HCT116 (cell line): ENCODE results near the gene DENND5B. TPM values are rescaled to one million over a fixed set of nuclear protein-coding genes. Genes with fewer than 3 reads are reported as not detected.

Source experiments
- ATAC-seq: fragments of 200-7000 bp; cut with Tn5 transposase; 2 replicates; pipeline ENCODE4 v1.9.1; 2020; ENCODE audit warnings: mild to moderate bottlenecking, moderate library complexity
- BruUV-seq: library from RNA; stranded (reverse); fragments of 400-500 nt; replicated peaks from 2 replicates; lab custom pipeline; 2021; lab: Mats Ljungman, UMichigan
- CTCF ChIA-PET: fragments of 300-600 bp; sonication (Branson Sonifier 250); formaldehyde crosslinking; loops from one replicate; lab custom pipeline; 2021; ENCODE audit warnings: antibody characterized with exemption; lab: Charles Lee
- POLR2A ChIA-PET: fragments of 300-600, 350-600 bp; sonication (Branson Sonifier 250); formaldehyde crosslinking; loops from one replicate; lab custom pipeline; 2021; ENCODE audit warnings: antibody characterized with exemption; lab: Charles Lee
- RAD21 ChIA-PET, 2 experiments: fragments of 300-600 bp; sonication (Branson Sonifier 250); formaldehyde crosslinking; loops; one replicate each; lab custom pipeline; 2023; ENCODE audit warnings: low total read pairs in 2 of 2; ENCODE audit not compliant: uncharacterized antibody in 2 of 2, unreplicated experiment in 2 of 2, low non-redundant PET in 1 of 2; lab: Charles Lee
- DNase-seq: peaks from one replicate; pipeline ENCODE4 v3.0.0-alpha.2; 2010; ENCODE audit warnings: low read depth, low spot score
- H2AFZ ChIP-seq: fragments of 200-600 bp; shearing (Covaris generic), sonication (generic); 2 replicates; pipeline ENCODE4 v1.6.1; 2017; ENCODE audit warnings: low read depth, mixed run types, mixed read lengths, antibody characterized with exemption, low read length; ENCODE audit not compliant: poor library complexity, severe bottlenecking
- H3K27ac ChIP-seq: 2 replicates; pipeline ENCODE4 v1.5.1; 2012; ENCODE audit warnings: low read depth, low read length
- H3K27me3 ChIP-seq: fragments of 200-600 bp; sonication (generic); 2 replicates; pipeline ENCODE4 v1.6.1; 2016; ENCODE audit warnings: mixed run types, low read length, mixed read lengths; ENCODE audit not compliant: insufficient read depth
- H3K36me3 ChIP-seq, 2 experiments: fragments of 200-500 bp in 1 of 2; fragments of 200-600 bp in 1 of 2; sonication (Bioruptor generic) in 1 of 2; sonication (generic) in 1 of 2; 2 replicates each; pipeline versions ENCODE4 v1.5.1 to v1.6.1; 2014 to 2016; ENCODE audit warnings: low read length in 2 of 2, inconsistent platforms in 1 of 2, mixed read lengths in 1 of 2, mixed run types in 1 of 2; ENCODE audit not compliant: insufficient read depth in 2 of 2, control insufficient read depth in 1 of 2
- H3K4me1 ChIP-seq, 2 experiments: fragments of 200-600 bp in 1 of 2; sonication (generic) in 1 of 2; 2 replicates each; pipeline versions ENCODE4 v1.5.1 to v1.6.1; 2012 to 2017; ENCODE audit warnings: low read length in 2 of 2, inconsistent platforms in 1 of 2, mild to moderate bottlenecking in 1 of 2, mixed read lengths in 1 of 2, mixed run types in 1 of 2, moderate library complexity in 1 of 2; ENCODE audit not compliant: insufficient read depth in 2 of 2, control insufficient read depth in 1 of 2
- H3K4me2 ChIP-seq: fragments of 200-600 bp; sonication (generic); 2 replicates; pipeline ENCODE4 v1.6.1; 2017; ENCODE audit warnings: mixed run types, low read length, mixed read lengths
- H3K4me3 ChIP-seq, 2 experiments: fragments of 200-600 bp in 1 of 2; sonication (generic) in 1 of 2; replicated peaks in 1 of 2; 2 replicates each; pipeline ENCODE4 v1.5.1; 2011 to 2016; ENCODE audit warnings: low read length in 2 of 2, control low read depth in 1 of 2, low read depth in 1 of 2, mild to moderate bottlenecking in 1 of 2, mixed read lengths in 1 of 2, mixed run types in 1 of 2
- H3K79me2 ChIP-seq: fragments of 200-600 bp; sonication (generic); 2 replicates; pipeline ENCODE4 v1.6.1; 2017; ENCODE audit warnings: mild to moderate bottlenecking, mixed run types, low read length, moderate library complexity, mixed read lengths; ENCODE audit not compliant: insufficient read depth
- H3K9ac ChIP-seq: fragments of 200-600 bp; sonication (generic); 2 replicates; pipeline ENCODE4 v1.6.1; 2016; ENCODE audit warnings: low read length, mixed read lengths
- H3K9me2 ChIP-seq: fragments of 200-600 bp; sonication (generic), shearing (Covaris generic); 2 replicates; pipeline ENCODE4 v1.6.1; 2017; ENCODE audit warnings: mixed run types, mild to moderate bottlenecking, moderate library complexity; ENCODE audit not compliant: insufficient read depth
- H3K9me3 ChIP-seq, 2 experiments: fragments of 200-500 bp in 1 of 2; fragments of 200-600 bp in 1 of 2; sonication (Bioruptor generic) in 1 of 2; sonication (generic) in 1 of 2; 2 replicates each; pipeline ENCODE4 v1.6.1; 2014 to 2017; ENCODE audit warnings: low read length in 2 of 2, mixed read lengths in 2 of 2, inconsistent platforms in 1 of 2, low read depth in 1 of 2, mild to moderate bottlenecking in 1 of 2, mixed run types in 1 of 2, moderate library complexity in 1 of 2; ENCODE audit not compliant: control insufficient read depth in 1 of 2, insufficient read depth in 1 of 2
- H4K20me1 ChIP-seq: fragments of 200-600 bp; sonication (generic), shearing (Covaris generic); 2 replicates; pipeline ENCODE4 v1.6.1; 2017; ENCODE audit warnings: mixed run types, mild to moderate bottlenecking, moderate library complexity; ENCODE audit not compliant: insufficient read depth
- ATF3 ChIP-seq: IDR thresholded peaks from 2 replicates; pipeline ENCODE4 v1.6.1; 2012
- CEBPB ChIP-seq: IDR thresholded peaks from 2 replicates; pipeline ENCODE4 v1.6.1; 2012; ENCODE audit warnings: low read depth
- CTCF ChIP-seq, 3 experiments: fragments of 200-600 bp in 1 of 3; sonication (generic) in 1 of 3; IDR thresholded peaks in 2 of 3; conservative IDR thresholded peaks in 1 of 3; 2 replicates each; pipeline ENCODE4 v1.5.1; 2012 to 2017; ENCODE audit warnings: low read depth in 2 of 3, low read length in 2 of 3, antibody characterized with exemption in 1 of 3, borderline replicate concordance in 1 of 3, control low read depth in 1 of 3, mild to moderate bottlenecking in 1 of 3, mixed read lengths in 1 of 3, mixed run types in 1 of 3, moderate library complexity in 1 of 3; ENCODE audit not compliant: insufficient read depth in 1 of 3
- EGR1 ChIP-seq: IDR thresholded peaks from 2 replicates; pipeline ENCODE4 v1.6.1; 2012; ENCODE audit warnings: low read depth
- ELF1 ChIP-seq: IDR thresholded peaks from 2 replicates; pipeline ENCODE4 v1.6.1; 2012; ENCODE audit warnings: low read depth, borderline replicate concordance
- EZH2phosphoT487 ChIP-seq: fragments of 200-600 bp; IDR thresholded peaks from 2 replicates; pipeline ENCODE4 v1.6.1; 2018; ENCODE audit warnings: antibody characterized with exemption, borderline replicate concordance
- JUND ChIP-seq: IDR thresholded peaks from 2 replicates; pipeline ENCODE4 v1.6.1; 2012
- POLR2A ChIP-seq: IDR thresholded peaks from 2 replicates; pipeline ENCODE4 v1.7.0; 2011; ENCODE audit warnings: borderline replicate concordance; ENCODE audit not compliant: insufficient read depth, insufficient read length; ENCODE audit errors: extremely low read depth
- POLR2AphosphoS5 ChIP-seq: IDR thresholded peaks from 2 replicates; pipeline ENCODE4 v1.6.1; 2011; ENCODE audit warnings: mild to moderate bottlenecking, low read depth, low read length, moderate library complexity
- SIN3A ChIP-seq: IDR thresholded peaks from 2 replicates; pipeline ENCODE4 v1.6.1; 2012; ENCODE audit warnings: low read depth
- SP1 ChIP-seq: IDR thresholded peaks from 2 replicates; pipeline ENCODE4 v1.6.1; 2012; ENCODE audit warnings: low read depth
- TCF7L2 ChIP-seq: IDR thresholded peaks from 2 replicates; pipeline ENCODE4 v1.7.0; 2011; ENCODE audit warnings: borderline replicate concordance, inconsistent platforms; ENCODE audit not compliant: insufficient read depth, insufficient read length; ENCODE audit errors: extremely low read depth
- YY1 ChIP-seq: IDR thresholded peaks from 2 replicates; pipeline ENCODE4 v1.6.1; 2011; ENCODE audit warnings: low read length, low read depth, moderate library complexity, mild to moderate bottlenecking; ENCODE audit not compliant: insufficient replicate concordance; ENCODE audit errors: extremely low read depth
- ZFX ChIP-seq: fragments of 450-650 bp; IDR thresholded peaks from 2 replicates; pipeline ENCODE4 v1.6.1; 2017
- intact Hi-C: fragments of 100-400 bp; cut with micrococcal nuclease; formaldehyde crosslinking; loops from 2 replicates; pipeline ENCODE4 v1.10.0; 2022
- total RNA-seq: library from RNA; stranded (reverse); gene quantifications from one replicate; pipeline ENCODE4 v1.2.1, GENCODE V29; 2021; ENCODE audit not compliant: unreplicated experiment

DENND5B gene
- total RNA-seq, 1 experiment from 2014 or later = 19.2 TPM

DNA sequence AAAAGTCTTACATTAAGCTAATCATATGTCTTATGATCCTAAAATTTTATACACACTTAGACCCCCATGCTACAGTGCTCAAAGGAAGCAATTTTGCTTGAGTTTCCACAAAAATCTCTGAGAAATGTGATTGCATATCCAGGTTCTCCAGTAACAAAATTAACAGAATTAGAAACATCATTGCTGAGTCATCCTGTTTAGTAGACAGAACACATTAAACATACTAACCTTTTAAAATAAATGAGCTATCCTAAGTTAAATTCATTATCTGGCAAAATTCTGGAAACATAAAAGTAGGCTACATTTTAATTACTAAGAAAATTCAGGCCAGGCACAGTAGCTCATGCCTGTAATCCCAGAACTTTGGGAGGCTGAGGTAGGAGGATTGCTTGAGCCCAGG lies 94.7 kb downstream of the DENND5B start:
- TF ChIP-seq ZFX (no peak), SIN3A (no peak), EGR1 (no peak), ATF3 (no peak), CTCF (IDR thresholded peaks at IDR 0.05 in 2 of 3, conservative IDR thresholded peaks at IDR 0.05 in 1 of 3; ENCODE audit: borderline replicate concordance in 1 of 3, insufficient read depth in 1 of 3, low read depth in 2 of 3, low read length in 2 of 3) (no peak), SP1 (no peak), TCF7L2 (no peak), POLR2A (no peak), CEBPB (no peak), POLR2AphosphoS5 (no peak), YY1 (no peak), ELF1 (no peak), EZH2phosphoT487 (no peak), JUND (no peak)
- H2AFZ ChIP-seq = no peak overlapping the region
- intact Hi-C loops = no loop called here
- DNase-seq (no peak), ATAC-seq (no peak)
- H3K9ac ChIP-seq = no peak overlapping the region
- ChIA-PET CTCF (no interaction called here), POLR2A (no interaction called here), RAD21 (interaction anchor here in 1 of 2 experiments (0.6 kb wide), 1 partner anchor 22 kb away, joined by 3 read pairs; no protein-coding TSS in a partner anchor)
- no peaks in the 10 kb centered on the region for H3K9me2 ChIP-seq
- H3K4me1 ChIP-seq = peaks cover 81 to 82% of the 10 kb centered on the region in 2 experiments
- no peak overlapping the region for H3K4me2 ChIP-seq
- BruUV-seq = no TSS peak
- peaks cover 0 to 5% of the 10 kb centered on the region in 2 experiments; a peak in 1 of 4 replicates for H3K36me3 ChIP-seq
- no peaks in the 10 kb centered on the region for H3K27me3 ChIP-seq
- no peaks in the 10 kb centered on the region for H4K20me1 ChIP-seq
- H3K4me3 ChIP-seq = no peak overlapping the region
- H3K79me2 ChIP-seq = 0 out of 2 replicates have a peak, but pooled peaks cover 8% of the 10 kb centered on the region
- H3K27ac ChIP-seq = peak overlapping the region; percentile 95; the same call in 1 of the 2 replicates
- no peaks in the 10 kb centered on the region for H3K9me3 ChIP-seq
